Kidney (tissue), 14 donors: Measurements from ENCODE around the gene METAP1. TPM values are rescaled to one million over a fixed set of nuclear protein-coding genes. Genes with fewer than 3 reads are reported as not detected.

Experiments
- DNase-seq, 5 donors: peaks; one replicate each; pipeline ENCODE4 v3.0.0-alpha.2; 2013 to 2020
- FAIRE-seq: peaks from 2 replicates; lab custom pipeline; 2012; peaks lifted over from hg19 to GRCh38; lab: Jason Lieb, UNC
- H3K27ac ChIP-seq, 2 donors: one replicate each; pipeline ENCODE4 v1.7.0; 2013; ENCODE audit warnings: low read depth in 2 of 2, low read length in 2 of 2, inconsistent platforms in 1 of 2
- H3K27me3 ChIP-seq: one replicate; pipeline ENCODE4 v1.7.1; 2013; ENCODE audit warnings: low read length, inconsistent platforms; ENCODE audit not compliant: control insufficient read depth, insufficient read depth
- H3K36me3 ChIP-seq, 3 donors: one replicate each; pipeline versions ENCODE4 v1.7.0 to v1.7.1; 2013; ENCODE audit warnings: low read length in 3 of 3, control low read depth in 1 of 3, inconsistent platforms in 1 of 3; ENCODE audit not compliant: insufficient read depth in 3 of 3, control insufficient read depth in 2 of 3
- H3K4me1 ChIP-seq, 3 donors: one replicate each; pipeline versions ENCODE4 v1.7.0 to v1.7.1; 2013; ENCODE audit warnings: low read length in 3 of 3, inconsistent platforms in 1 of 3, low read depth in 1 of 3; ENCODE audit not compliant: control insufficient read depth in 2 of 3, insufficient read depth in 2 of 3
- H3K4me3 ChIP-seq, 3 donors: one replicate each; pipeline versions ENCODE4 v1.7.0 to v1.8.1; 2013; ENCODE audit warnings: low read length in 3 of 3, control low read depth in 1 of 3, inconsistent platforms in 1 of 3
- H3K9ac ChIP-seq, 3 donors: one replicate each; pipeline versions ENCODE4 v1.7.0 to v1.7.1; 2013; ENCODE audit warnings: low read length in 3 of 3, control low read depth in 1 of 3, inconsistent platforms in 1 of 3
- H3K9me3 ChIP-seq, 3 donors: one replicate each; pipeline versions ENCODE4 v1.7.0 to v1.7.1; 2013; ENCODE audit warnings: low read length in 3 of 3, control low read depth in 1 of 3, inconsistent platforms in 1 of 3; ENCODE audit not compliant: control insufficient read depth in 2 of 3, insufficient read depth in 1 of 3
- intact Hi-C: fragments of 100-400 bp; cut with DNase I; formaldehyde crosslinking; loops from one replicate; pipeline ENCODE4 v1.11.1; 2022
- polyA plus RNA-seq: library from polyadenylated mRNA; stranded (reverse); fragments of 350-450 nt; fragmentation: Illumina TruSeq; extraction: RNeasy Lipid Tissue Mini Kit (QIAGEN cat#74804); gene quantifications from one replicate; pipeline ENCODE4 v1.2.3, GENCODE V29; 2014; ENCODE audit warnings: low read depth, low replicate concordance; ENCODE audit not compliant: insufficient read depth
- total RNA-seq: library from RNA; stranded (reverse); fragmentation: NEBNext Ultra II Directional; extraction: Animal tissue kit (Norgen Biotek cat#: 25700); gene quantifications from one replicate; pipeline ENCODE4 v1.2.1, GENCODE V29; 2021
- TF ChIP-seq, protein P1 (sequence below): IDR thresholded peaks from 3 replicates; pipeline ENCODE4 v1.5.1; 2012; ENCODE audit warnings: mild to moderate bottlenecking, moderate library complexity, borderline replicate concordance; ENCODE audit not compliant: insufficient read depth; ENCODE audit errors: extremely low read depth
- donor health status: control.
- donor health status: control.
- donor health status: control.
- donor health status: control.
- donor health status: control.
- donor health status: DM: yes; HTN: yes; CAD: no.
- donor health status: Normal renal cell carcinoma (clear cell type).

Gene METAP1
- total and polyA plus RNA-seq, 2 donors from 2014 or later = 22.7 to 33.8 TPM

DNA sequence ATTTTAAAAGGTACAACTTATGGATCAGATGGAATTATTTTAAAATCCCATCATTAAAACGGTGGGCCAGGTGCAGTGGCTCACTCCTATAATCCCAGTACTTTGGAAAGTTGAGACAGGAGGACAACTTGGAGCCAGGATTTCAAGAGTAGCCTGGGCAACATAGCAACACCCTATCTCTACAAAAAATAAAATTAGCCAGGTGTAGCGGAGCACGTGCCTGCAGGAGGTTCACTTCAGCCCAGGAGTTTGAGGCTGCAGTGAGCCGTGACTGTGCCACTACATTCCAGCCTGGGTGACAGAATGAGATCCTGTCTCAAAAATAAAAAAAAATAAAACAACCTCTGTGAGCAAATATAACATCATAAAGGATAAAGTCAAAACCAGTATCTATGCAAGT lies 81.7 kb downstream of the METAP1 start:
- H3K9ac ChIP-seq = no peak overlapping the region
- no peak overlapping the region for H3K27ac ChIP-seq
- no peaks in the 10 kb centered on the region for H3K9me3 ChIP-seq
- DNase-seq (peak in 4 of 5 donors; percentile 54 to 72 (median 68)), FAIRE-seq (no peak)
- no peaks in the 10 kb centered on the region for H3K4me1 ChIP-seq
- no peaks in the 10 kb centered on the region for H3K27me3 ChIP-seq
- intact Hi-C loops = no loop called here
- H3K36me3 ChIP-seq = peaks cover 13 to 53% (median 33%) of the 10 kb centered on the region in 3 donors
- H3K4me3 ChIP-seq = no peak overlapping the region
- TF ChIP-seq, protein P1, sequence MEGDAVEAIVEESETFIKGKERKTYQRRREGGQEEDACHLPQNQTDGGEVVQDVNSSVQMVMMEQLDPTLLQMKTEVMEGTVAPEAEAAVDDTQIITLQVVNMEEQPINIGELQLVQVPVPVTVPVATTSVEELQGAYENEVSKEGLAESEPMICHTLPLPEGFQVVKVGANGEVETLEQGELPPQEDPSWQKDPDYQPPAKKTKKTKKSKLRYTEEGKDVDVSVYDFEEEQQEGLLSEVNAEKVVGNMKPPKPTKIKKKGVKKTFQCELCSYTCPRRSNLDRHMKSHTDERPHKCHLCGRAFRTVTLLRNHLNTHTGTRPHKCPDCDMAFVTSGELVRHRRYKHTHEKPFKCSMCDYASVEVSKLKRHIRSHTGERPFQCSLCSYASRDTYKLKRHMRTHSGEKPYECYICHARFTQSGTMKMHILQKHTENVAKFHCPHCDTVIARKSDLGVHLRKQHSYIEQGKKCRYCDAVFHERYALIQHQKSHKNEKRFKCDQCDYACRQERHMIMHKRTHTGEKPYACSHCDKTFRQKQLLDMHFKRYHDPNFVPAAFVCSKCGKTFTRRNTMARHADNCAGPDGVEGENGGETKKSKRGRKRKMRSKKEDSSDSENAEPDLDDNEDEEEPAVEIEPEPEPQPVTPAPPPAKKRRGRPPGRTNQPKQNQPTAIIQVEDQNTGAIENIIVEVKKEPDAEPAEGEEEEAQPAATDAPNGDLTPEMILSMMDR = no peak

DNA sequence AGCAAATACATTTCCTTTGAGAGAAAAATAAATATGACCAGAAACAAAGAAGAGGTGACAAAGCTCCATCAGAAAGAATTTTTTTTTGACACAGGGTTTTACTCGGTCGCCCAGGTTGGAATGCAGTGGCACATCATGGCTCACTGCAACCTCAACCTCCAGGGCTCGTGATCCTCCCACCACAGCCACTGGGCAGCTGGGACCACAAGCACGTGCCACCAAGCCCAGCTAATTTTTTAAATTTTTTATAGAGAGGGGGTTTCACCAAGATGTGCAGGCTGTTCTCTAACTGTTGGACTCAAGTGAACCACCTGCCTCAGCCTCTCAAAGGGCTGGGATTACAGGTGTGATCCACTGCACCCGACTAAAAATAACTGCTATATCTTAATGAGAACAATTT lies 82.8 kb downstream of the METAP1 start:
- H3K4me3 ChIP-seq = no peak overlapping the region
- intact Hi-C loops = no loop called here
- H3K27me3 ChIP-seq = no peaks in the 10 kb centered on the region
- H3K9ac ChIP-seq = no peak overlapping the region
- H3K27ac ChIP-seq = no peak overlapping the region
- FAIRE-seq (no peak), DNase-seq (no peak)
- no peaks in the 10 kb centered on the region for H3K9me3 ChIP-seq
- H3K4me1 ChIP-seq = no peaks in the 10 kb centered on the region
- TF ChIP-seq, protein P1 = no peak
- H3K36me3 ChIP-seq = peaks cover 13 to 61% (median 30%) of the 10 kb centered on the region in 3 donors

DNA sequence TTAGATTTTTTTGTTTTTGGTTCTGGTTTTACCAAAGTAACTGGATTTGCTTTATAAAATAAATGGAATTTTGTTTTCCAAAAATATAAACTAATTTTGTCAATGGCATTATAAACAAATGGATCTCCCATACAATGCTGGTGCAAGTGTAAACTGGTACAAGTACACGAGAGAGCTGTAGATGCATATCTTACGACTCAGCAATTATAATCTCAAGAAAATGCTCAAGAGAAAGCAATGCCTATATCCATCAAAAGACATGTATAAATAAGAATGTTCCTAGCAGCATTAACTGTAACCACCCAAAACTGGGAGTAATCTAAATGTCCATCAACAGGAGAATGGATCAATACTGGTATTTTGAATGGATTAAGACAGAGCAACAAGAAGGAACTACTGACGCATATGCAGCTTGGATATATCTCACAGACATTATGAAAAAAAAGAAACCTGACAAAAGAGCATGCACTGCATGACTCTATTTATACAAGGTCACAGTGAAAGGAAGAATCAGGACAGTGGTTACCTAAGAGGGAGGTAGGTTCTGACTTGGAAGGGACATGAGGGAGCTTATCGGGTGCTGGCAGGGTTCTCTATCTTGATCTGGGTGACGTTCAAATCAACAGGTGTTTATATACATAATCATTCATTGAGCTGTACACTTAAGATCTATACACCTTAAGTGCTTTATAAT lies 83.6 kb downstream of the METAP1 start:
- no peak for FAIRE-seq
- Histone ChIP-seq H3K36me3 (peaks cover 10 to 60% (median 29%) of the 10 kb centered on the region in 3 donors), H3K27ac (no peak overlapping the region)

More for the DNA sequence above, 83.6 kb downstream of the METAP1 start:
- DNase-seq = no peak
- Histone ChIP-seq H3K9ac (no peak overlapping the region), H3K4me3 (no peak overlapping the region), H3K27me3 (no peaks in the 10 kb centered on the region), H3K4me1 (no peaks in the 10 kb centered on the region), H3K9me3 (no peaks in the 10 kb centered on the region)
- intact Hi-C loops = no loop called here
- TF ChIP-seq, protein P1 = no peak
